ENCODE data around the gene DLD.

DNA sequence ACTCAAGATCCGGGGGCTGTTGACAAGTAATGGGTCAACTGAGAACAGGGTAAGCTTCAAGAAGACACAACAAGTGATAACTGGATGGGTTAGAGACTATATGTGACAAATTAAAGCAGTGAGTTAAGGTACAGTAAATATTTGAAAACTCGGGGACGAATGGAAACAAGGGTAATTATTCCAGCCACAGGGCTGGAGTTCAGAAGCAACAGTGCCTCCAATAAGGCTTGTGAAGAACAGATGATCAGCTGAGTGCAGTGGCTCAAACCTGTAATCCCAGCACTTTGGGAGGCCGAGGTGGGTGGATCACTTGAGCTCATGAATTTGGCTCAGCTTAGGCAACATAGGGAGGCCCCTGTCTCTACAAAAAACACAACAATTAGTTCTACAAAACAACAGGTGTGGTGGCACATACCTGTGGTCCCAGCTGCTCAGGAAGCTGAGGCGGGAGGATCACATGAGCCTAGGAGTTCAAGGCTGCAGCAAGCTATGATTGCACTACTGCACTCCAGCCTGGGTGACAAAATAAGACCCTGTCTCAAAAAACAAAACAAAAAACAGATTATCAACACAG lies 20.5 kb upstream of the DLD start:
- TF ChIP-seq, protein P1, sequence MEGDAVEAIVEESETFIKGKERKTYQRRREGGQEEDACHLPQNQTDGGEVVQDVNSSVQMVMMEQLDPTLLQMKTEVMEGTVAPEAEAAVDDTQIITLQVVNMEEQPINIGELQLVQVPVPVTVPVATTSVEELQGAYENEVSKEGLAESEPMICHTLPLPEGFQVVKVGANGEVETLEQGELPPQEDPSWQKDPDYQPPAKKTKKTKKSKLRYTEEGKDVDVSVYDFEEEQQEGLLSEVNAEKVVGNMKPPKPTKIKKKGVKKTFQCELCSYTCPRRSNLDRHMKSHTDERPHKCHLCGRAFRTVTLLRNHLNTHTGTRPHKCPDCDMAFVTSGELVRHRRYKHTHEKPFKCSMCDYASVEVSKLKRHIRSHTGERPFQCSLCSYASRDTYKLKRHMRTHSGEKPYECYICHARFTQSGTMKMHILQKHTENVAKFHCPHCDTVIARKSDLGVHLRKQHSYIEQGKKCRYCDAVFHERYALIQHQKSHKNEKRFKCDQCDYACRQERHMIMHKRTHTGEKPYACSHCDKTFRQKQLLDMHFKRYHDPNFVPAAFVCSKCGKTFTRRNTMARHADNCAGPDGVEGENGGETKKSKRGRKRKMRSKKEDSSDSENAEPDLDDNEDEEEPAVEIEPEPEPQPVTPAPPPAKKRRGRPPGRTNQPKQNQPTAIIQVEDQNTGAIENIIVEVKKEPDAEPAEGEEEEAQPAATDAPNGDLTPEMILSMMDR (CRISPR knock-in tag; IDR thresholded peaks at IDR 0.05), result no peak
- TF ChIP-seq ZFP1 (CRISPR knock-in tag; IDR thresholded peaks at IDR 0.05), result no peak
- no peak for TF ChIP-seq CBX2 (IDR thresholded peaks at IDR 0.05; ENCODE audit: low read depth, low read length)
- TF ChIP-seq CBX2 (CRISPR knock-in tag; IDR thresholded peaks at IDR 0.05; ENCODE audit: low read depth), result no peak
- no peak for TF ChIP-seq ZFP36 (IDR thresholded peaks at IDR 0.05; ENCODE audit: borderline replicate concordance, low read depth, low read length, partially characterized antibody)
- TF ChIP-seq SIN3B (IDR thresholded peaks at IDR 0.05; ENCODE audit: low read length), result no peak
- TF ChIP-seq, protein P2, sequence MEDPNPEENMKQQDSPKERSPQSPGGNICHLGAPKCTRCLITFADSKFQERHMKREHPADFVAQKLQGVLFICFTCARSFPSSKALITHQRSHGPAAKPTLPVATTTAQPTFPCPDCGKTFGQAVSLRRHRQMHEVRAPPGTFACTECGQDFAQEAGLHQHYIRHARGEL (CRISPR knock-in tag; IDR thresholded peaks at IDR 0.05), result no peak
- no peak for TF ChIP-seq ZNF274 (CRISPR knock-in tag; IDR thresholded peaks at IDR 0.05)
- no peak for TF ChIP-seq RBM22 (optimal IDR thresholded peaks at IDR 0.05; ENCODE audit: low read length)
- TF ChIP-seq BHLHE40 (IDR thresholded peaks at IDR 0.05; ENCODE audit: low read length), result no peak

Data from HepG2 (cell line).